Osteocyte (in vitro differentiated cells): ENCODE results near the gene EPG5. TPM values are rescaled to one million over a fixed set of nuclear protein-coding genes. Genes with fewer than 3 reads are reported as not detected.

Experiments used
- DNase-seq: peaks from one replicate; pipeline ENCODE4 v3.0.0; 2021; ENCODE audit warnings: mixed read lengths; ENCODE audit not compliant: unreplicated experiment; ENCODE audit errors: extremely low spot score
- H3K27ac Mint-ChIP-seq: one replicate; pipeline ENCODE4 v1.8.0; 2021; ENCODE audit warnings: mild to moderate bottlenecking, mixed read lengths; ENCODE audit not compliant: unreplicated experiment
- H3K27me3 Mint-ChIP-seq: one replicate; pipeline ENCODE4 v1.8.0; 2021; ENCODE audit warnings: mixed read lengths; ENCODE audit not compliant: unreplicated experiment
- H3K36me3 Mint-ChIP-seq: one replicate; pipeline ENCODE4 v1.8.0; 2021; ENCODE audit warnings: mixed read lengths; ENCODE audit not compliant: unreplicated experiment
- H3K4me1 Mint-ChIP-seq: one replicate; pipeline ENCODE4 v1.8.0; 2021; ENCODE audit warnings: mixed read lengths; ENCODE audit not compliant: unreplicated experiment
- H3K4me3 Mint-ChIP-seq: one replicate; pipeline ENCODE4 v1.8.0; 2021; ENCODE audit warnings: mild to moderate bottlenecking, moderate library complexity, mixed read lengths; ENCODE audit not compliant: unreplicated experiment
- H3K9me3 Mint-ChIP-seq: one replicate; pipeline ENCODE4 v1.8.0; 2021; ENCODE audit warnings: mixed read lengths; ENCODE audit not compliant: unreplicated experiment
- total RNA-seq: library from RNA; stranded (reverse); gene quantifications from 2 replicates; pipeline ENCODE4 v1.2.1, GENCODE V29; 2021
- TF ChIP-seq, protein P1 (sequence below): fragments of 200-600 bp; sonication (generic); IDR thresholded peaks from 2 replicates; pipeline ENCODE4 v1.5.0; 2021; ENCODE audit warnings: antibody characterized with exemption, mild to moderate bottlenecking, moderate library complexity

Gene EPG5
- total RNA-seq, 1 donor from 2014 or later, result 30.9 TPM

DNA sequence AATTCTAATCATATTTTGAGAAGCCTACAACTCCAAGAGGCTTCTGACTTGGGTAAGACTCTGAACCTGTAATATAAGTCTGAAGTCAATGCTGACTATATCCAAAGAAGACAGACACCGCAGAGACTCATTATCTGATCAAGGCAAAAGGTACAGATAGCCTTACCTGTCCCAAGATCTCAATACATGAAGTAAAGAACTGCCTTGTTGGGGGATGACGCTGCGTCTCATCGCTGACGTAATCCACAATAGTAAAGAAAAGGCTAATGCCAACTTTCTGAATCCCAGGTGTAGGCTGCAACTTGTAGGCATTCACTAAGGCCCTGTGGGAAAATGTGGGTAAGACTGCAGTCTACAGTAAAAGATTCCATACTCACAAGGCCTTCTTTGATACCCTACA lies 79.5 kb downstream of the EPG5 start:
- Mint-ChIP-seq H3K4me1 (no peaks in the 10 kb centered on the region), H3K27ac (no peak overlapping the region), H3K4me3 (no peak overlapping the region), H3K9me3 (no peaks in the 10 kb centered on the region), H3K36me3 (peaks cover 39% of the 10 kb centered on the region), H3K27me3 (no peaks in the 10 kb centered on the region)
- TF ChIP-seq, protein P1, sequence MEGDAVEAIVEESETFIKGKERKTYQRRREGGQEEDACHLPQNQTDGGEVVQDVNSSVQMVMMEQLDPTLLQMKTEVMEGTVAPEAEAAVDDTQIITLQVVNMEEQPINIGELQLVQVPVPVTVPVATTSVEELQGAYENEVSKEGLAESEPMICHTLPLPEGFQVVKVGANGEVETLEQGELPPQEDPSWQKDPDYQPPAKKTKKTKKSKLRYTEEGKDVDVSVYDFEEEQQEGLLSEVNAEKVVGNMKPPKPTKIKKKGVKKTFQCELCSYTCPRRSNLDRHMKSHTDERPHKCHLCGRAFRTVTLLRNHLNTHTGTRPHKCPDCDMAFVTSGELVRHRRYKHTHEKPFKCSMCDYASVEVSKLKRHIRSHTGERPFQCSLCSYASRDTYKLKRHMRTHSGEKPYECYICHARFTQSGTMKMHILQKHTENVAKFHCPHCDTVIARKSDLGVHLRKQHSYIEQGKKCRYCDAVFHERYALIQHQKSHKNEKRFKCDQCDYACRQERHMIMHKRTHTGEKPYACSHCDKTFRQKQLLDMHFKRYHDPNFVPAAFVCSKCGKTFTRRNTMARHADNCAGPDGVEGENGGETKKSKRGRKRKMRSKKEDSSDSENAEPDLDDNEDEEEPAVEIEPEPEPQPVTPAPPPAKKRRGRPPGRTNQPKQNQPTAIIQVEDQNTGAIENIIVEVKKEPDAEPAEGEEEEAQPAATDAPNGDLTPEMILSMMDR, result no peak
- no peak for DNase-seq

DNA sequence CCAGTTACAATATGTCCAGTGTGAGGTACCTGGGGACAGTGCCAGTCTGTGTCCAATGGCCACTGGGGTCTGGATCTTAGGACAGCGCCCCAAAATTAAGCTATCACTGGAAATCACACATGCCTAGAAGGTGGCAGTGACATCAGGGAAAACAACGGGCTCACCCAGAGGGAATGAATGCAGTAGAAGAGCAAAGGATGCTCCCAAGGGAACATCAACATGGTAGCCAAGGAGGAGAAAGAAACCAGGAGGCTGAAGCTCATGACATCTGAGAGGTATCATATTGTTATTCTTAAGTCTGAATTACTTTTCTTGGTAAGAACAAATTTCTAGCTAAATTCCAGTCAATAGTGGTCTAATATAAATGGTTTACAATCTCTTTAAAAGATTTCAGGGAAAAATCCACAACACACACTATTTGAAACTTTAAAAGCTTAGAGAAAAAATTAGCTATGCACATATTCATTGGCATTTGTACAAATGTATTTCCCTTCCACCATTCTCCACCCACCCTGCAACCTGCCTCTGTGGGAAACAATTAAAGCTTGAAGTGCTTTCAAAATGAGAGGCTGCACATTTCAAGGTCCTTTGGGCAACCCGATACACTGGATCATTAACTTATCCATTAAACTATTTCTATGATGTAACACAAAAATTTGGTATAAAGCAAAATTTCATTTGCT lies 86.1 kb downstream of the EPG5 start:
- no peak overlapping the region for H3K4me3 Mint-ChIP-seq
- H3K9me3 Mint-ChIP-seq, result no peaks in the 10 kb centered on the region
- TF ChIP-seq, protein P1, result no peak
- H3K4me1 Mint-ChIP-seq, result peaks cover 2% of the 10 kb centered on the region
- no peaks in the 10 kb centered on the region for H3K27me3 Mint-ChIP-seq
- no peak overlapping the region for H3K27ac Mint-ChIP-seq
- H3K36me3 Mint-ChIP-seq, result peaks cover 41% of the 10 kb centered on the region
- no peak for DNase-seq

DNA sequence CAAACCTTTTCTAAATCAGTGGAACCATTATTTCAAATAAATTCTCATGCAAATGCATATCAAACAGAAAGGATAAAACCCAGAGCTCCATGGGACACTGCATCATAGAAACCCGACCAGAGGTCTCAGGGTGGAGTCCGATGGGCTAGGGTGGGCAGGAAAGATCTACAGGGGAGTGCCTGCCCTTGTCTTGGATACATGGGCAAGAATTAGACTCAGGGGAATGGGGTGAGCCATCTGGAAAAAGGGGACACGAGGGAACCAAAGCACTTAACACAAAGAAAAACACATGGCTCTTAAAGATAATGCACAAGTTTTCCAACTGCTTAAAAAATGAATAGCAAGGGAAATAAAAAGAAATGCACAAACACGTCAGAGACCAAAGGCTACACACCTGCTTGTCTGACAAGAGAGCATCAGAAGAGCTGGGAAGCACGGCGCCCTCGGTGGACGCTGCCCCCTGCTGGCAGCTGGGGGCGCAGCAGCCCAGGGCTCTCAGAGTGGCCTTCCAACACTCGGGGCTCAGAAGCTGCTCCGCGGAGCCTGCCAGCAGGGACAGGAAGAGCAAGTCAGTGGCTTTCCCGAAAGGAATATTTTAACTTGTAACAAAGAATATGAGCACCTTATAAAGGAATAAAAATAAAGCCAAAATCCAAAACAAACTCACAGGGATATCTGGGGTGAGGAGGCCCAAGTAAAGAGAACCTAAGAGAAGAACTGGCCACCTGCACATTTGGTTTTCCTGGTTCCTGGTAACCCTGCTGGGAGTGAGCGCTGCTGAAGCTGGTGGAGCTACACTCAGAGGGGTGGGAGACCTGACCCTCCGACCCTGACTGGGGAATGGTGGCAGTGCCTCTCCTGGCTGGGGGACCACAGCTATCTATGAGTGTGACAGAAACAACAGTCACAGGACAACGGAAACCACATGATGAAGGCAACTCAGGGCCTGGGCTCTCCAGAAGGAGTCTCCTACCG lies 87.2 kb downstream of the EPG5 start:
- peak; percentile 90 for DNase-seq
- Mint-ChIP-seq H3K9me3 (peaks cover 5% of the 10 kb centered on the region), H3K4me3 (no peak overlapping the region), H3K4me1 (peaks cover 2% of the 10 kb centered on the region), H3K36me3 (peaks cover 46% of the 10 kb centered on the region), H3K27ac (no peak overlapping the region), H3K27me3 (no peaks in the 10 kb centered on the region)
- TF ChIP-seq, protein P1, result peak; percentile 100

DNA sequence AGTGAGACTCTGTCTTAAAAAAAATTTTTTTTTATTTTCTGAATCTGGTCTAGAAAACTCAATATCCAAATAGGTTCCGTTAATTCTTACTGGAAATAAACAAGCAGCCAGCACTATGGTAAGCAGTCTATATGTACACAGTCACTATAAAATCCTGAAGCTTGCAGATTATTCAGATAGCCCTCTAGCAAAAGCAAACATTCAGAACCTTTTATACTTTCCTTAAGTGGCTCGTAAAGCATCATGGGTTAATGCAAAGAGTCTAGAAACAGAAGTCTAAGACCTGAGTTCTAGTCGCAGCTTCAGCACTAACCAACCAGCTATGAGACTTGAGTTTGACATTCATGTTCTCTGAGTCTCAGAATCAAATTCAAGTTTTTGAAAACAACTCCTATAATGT lies 89.7 kb downstream of the EPG5 start:
- H3K27me3 Mint-ChIP-seq, result no peaks in the 10 kb centered on the region
- peaks cover 5% of the 10 kb centered on the region for H3K9me3 Mint-ChIP-seq
- DNase-seq, result no peak
- H3K27ac Mint-ChIP-seq, result no peak overlapping the region
- peaks cover 51% of the 10 kb centered on the region for H3K36me3 Mint-ChIP-seq
- TF ChIP-seq, protein P1, result no peak
- H3K4me3 Mint-ChIP-seq, result no peak overlapping the region
- peaks cover 2% of the 10 kb centered on the region for H3K4me1 Mint-ChIP-seq

DNA sequence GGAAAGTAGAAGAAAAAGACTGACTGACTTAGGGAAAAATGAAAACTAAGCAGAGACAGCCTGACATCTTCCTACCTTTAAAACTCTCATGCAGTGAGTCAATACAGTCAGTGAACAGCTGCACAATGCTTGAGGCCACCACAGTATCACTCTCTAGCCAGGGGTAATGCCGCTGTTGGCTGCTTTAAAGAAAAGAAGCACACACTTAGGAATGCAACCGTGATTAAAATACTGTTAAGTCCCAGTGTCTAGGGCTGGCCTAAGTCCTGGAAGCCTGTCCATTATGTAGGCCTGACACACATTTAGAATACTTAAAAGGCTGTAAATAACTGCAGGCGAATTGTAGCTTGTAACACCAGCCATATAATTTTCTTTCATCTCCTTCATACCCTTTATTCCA lies 91.0 kb downstream of the EPG5 start:
- no peaks in the 10 kb centered on the region for H3K27me3 Mint-ChIP-seq
- peaks cover 5% of the 10 kb centered on the region for H3K9me3 Mint-ChIP-seq
- no peak for DNase-seq
- TF ChIP-seq, protein P1, result no peak
- H3K4me3 Mint-ChIP-seq, result no peak overlapping the region
- peaks cover 2% of the 10 kb centered on the region for H3K4me1 Mint-ChIP-seq
- H3K27ac Mint-ChIP-seq, result no peak overlapping the region
- H3K36me3 Mint-ChIP-seq, result peaks cover 49% of the 10 kb centered on the region
